Retinal pigment epithelial cell (primary cell): ENCODE measurements around the gene MSANTD4.
"Not testable (repeated sequence)": the region's sequence is repeated elsewhere in the genome, so short reads cannot be mapped to it uniquely, and the experiment has no call there.

Source experiments
- DNase-seq: peaks from one replicate; pipeline ENCODE4 v3.0.0-alpha.2; 2010; ENCODE audit warnings: low read depth
- H3K4me3 ChIP-seq: 2 replicates; pipeline ENCODE4 v1.5.1; 2011; ENCODE audit warnings: mild to moderate bottlenecking, low read length, control low read depth, moderate library complexity
- TF ChIP-seq, protein P1 (sequence below): conservative IDR thresholded peaks from 2 replicates; pipeline ENCODE4 v1.5.1; 2011; ENCODE audit warnings: low read depth, low read length, control low read depth, inconsistent platforms

MSANTD4 gene

DNA sequence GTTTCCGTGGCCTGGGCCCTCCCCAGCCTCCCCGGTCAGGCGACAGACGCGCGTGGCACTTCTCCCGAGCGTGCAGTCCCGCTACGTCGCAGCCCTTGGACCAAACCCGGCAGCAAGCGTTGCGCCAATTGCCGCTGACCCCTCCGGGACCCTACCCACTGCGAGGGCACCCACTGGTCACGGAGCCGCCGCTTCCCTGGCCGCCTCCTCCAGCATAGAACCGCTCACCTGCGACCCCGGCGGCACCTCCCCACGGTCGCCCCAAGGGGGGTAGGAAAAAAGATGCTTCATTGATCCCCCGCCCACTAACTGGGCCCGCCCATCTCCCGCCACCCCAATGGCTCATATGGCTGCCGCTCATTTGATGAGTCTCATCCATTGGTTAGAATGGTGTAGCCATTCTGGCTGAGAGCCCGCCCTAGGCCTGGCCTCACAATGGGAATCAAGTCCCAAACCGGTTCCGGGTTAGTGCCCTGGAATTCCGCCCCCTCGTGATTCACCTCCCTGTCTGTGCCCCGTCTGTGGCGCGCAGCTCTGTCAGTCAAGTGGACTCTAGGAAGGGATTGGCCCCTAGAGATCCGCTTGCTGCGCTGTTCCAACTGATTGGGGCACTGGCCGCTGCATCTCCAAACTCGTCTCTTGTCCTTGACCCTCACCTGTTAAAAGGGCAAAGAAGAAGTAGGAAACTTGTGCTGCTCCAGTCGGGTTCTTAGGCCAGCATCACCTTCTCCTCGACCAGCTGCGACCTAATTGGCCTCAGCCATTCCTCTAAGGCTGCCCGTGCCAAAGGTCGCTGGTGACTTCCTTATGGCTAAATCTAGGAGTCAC, at the start of gene MSANTD4:
Gene MSANTD4, minus strand, starts transcription at position 274 of the 828 bp plus-strand sequence. CDS start 11,323 bp downstream, outside the sequence.
- peak within 1 kb of the TSS; percentile 85 for H3K4me3 ChIP-seq
- peak; percentile 99 for DNase-seq
- TF ChIP-seq, protein P1, sequence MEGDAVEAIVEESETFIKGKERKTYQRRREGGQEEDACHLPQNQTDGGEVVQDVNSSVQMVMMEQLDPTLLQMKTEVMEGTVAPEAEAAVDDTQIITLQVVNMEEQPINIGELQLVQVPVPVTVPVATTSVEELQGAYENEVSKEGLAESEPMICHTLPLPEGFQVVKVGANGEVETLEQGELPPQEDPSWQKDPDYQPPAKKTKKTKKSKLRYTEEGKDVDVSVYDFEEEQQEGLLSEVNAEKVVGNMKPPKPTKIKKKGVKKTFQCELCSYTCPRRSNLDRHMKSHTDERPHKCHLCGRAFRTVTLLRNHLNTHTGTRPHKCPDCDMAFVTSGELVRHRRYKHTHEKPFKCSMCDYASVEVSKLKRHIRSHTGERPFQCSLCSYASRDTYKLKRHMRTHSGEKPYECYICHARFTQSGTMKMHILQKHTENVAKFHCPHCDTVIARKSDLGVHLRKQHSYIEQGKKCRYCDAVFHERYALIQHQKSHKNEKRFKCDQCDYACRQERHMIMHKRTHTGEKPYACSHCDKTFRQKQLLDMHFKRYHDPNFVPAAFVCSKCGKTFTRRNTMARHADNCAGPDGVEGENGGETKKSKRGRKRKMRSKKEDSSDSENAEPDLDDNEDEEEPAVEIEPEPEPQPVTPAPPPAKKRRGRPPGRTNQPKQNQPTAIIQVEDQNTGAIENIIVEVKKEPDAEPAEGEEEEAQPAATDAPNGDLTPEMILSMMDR, result no peak

GRCh38 chr11:106070606-106071005, 48.6 kb upstream of the MSANTD4 start:
- H3K4me3 ChIP-seq, result no peak overlapping the region
- DNase-seq, result no peak
- TF ChIP-seq, protein P1, result no peak

GRCh38 chr11:106063009-106063408, 41.0 kb upstream of the MSANTD4 start:
- no peak overlapping the region for H3K4me3 ChIP-seq
- TF ChIP-seq, protein P1, result no peak

DNA sequence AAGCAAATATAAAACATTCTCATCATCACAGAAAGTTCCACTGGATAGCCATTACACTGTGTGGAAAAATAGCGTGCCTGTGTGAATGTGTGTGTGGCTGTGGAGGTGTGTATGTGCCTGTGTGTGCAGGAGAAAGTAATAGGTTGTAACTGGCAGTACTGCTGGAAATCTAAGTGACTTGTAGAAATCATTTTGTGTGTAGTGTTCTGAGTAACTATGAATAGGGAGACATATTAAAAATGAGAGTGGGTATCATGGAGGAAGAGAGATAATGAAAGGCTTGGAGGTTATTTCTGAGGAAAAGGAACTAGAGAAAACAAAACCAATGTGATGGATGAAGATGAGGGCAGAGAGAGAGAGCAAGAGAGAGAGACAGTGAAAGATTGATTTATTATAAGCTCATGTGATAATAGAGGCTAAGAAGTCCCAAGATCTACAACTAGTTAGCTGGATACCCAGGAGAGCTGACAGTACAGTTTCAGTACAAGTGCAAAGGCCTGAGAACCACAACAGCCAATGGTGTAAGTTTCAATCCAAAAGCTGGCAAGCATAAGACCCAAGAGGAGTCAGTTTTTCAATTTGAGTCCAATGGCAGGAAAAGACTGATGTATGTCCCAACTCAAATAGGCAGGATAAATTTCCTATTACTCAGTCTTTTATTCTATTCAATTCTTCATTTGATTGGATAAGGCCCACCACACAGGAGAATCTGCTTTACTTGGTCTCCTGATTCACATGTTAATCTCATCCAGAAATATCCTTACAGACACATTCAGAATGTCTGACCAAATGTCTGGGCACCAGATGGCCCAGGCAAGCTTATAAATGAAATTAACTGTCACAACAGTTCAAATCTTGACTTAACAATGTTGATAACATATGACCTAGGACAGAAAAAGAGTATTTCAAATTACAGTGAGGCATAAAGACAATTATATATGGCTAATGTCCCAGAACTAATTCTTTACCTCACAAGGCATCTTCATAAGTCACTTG, 40.2 kb upstream of the MSANTD4 start:
- TF ChIP-seq, protein P1, result no peak
- H3K4me3 ChIP-seq, result no peak overlapping the region
- no peak for DNase-seq

More at GRCh38 chr11:106063009-106063408, 41.0 kb upstream of the MSANTD4 start:
- no peak for DNase-seq

DNA sequence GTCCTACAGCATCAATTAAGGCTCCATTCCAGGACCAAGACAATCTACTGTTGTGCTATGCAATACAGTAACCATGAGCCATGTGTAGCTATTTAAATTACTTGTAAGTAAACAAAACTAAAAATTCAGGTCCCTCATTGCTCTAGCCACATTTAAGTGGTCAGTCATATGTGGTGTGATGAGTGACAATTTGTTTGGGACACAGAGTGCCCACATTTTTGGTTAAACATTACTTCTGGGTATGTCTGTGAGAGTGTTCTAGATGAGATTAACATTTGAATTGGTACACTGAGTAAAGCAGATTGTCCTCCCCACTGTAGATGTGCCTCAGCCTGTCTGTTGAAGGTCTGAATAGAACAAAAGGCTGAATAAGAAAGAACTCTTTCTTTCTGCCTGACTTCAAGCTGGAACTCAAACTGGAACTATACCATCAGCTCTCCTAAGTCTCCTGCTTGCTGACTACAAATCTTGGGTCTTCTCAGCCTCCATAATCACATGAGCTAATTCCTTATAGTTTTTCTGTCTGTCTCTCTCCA, 39.3 kb upstream of the MSANTD4 start:
- TF ChIP-seq, protein P1, result no peak
- H3K4me3 ChIP-seq, result no peak overlapping the region
- DNase-seq, result no peak

DNA sequence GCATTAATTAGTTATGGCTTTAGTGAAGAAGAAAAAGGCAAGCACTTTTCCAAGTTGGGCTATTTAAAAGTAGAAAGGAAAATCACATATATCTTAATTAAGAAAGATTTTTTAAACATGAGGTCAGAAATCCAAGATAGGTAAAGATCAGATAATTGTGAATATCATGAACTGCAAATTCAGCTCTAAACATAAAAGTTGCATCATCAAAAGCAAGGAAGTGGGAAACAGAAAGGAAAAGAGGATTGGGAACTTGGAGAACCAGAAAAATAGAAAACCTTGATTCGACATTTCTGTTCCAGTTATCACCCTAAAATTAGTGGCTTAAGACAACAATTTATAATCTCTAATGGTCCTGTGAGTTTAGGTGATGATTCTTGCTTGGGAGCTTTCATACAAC, 37.6 kb upstream of the MSANTD4 start:
- no peak overlapping the region for H3K4me3 ChIP-seq
- TF ChIP-seq, protein P1, result no peak
- no peak for DNase-seq

- H3K4me3 ChIP-seq, DNase-seq: not testable (repeated sequence)
Observed at GRCh38 chr11:106058377-106058776, 36.3 kb upstream of the MSANTD4 start.
